ENCODE data around the gene GPRC5C. TPM values are rescaled to one million over a fixed set of nuclear protein-coding genes. Genes with fewer than 3 reads are reported as not detected.

The GPRC5C gene
- total and polyA plus RNA-seq, 8 donors = 47.3 to 107 (median 54.1) TPM

DNA sequence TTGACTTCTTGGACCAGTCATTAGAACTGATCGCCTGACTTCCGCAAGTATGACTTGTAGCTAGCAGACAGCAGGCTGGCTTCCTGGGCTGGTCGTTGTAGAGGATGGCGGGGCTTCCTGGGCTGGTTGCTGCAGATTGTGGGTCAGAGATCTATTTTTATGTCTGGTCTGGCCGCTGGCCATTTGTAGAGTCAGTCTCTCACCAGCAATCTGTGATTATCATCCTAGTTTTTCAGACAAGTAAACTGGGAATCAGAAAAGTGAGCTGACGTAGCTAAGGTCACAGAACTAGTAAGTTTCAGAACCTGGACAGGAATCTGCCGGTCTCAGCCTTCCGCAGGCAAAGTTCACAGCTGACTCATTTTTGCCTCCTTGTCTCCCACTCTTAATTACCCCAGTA, 45.5 kb upstream of the GPRC5C start:
- TF ChIP-seq CTCF (IDR thresholded peaks at IDR 0.05) = no peak
- intact Hi-C loops (cut with DNase I) = loop anchor here in 1 of 2 donors (10.0 kb wide), 1 partner anchor 68 kb away; no protein-coding TSS in a partner anchor
- Histone ChIP-seq H3K27me3 (no peaks in the 10 kb centered on the region), H3K4me3 (no peak overlapping the region), H3K36me3 (no peaks in the 10 kb centered on the region), H3K4me1 (no peaks in the 10 kb centered on the region), H3K9me3 (no peaks in the 10 kb centered on the region), H3K27ac (no peak overlapping the region)
- ATAC-seq (peak; percentile 54), DNase-seq (no peak)

DNA sequence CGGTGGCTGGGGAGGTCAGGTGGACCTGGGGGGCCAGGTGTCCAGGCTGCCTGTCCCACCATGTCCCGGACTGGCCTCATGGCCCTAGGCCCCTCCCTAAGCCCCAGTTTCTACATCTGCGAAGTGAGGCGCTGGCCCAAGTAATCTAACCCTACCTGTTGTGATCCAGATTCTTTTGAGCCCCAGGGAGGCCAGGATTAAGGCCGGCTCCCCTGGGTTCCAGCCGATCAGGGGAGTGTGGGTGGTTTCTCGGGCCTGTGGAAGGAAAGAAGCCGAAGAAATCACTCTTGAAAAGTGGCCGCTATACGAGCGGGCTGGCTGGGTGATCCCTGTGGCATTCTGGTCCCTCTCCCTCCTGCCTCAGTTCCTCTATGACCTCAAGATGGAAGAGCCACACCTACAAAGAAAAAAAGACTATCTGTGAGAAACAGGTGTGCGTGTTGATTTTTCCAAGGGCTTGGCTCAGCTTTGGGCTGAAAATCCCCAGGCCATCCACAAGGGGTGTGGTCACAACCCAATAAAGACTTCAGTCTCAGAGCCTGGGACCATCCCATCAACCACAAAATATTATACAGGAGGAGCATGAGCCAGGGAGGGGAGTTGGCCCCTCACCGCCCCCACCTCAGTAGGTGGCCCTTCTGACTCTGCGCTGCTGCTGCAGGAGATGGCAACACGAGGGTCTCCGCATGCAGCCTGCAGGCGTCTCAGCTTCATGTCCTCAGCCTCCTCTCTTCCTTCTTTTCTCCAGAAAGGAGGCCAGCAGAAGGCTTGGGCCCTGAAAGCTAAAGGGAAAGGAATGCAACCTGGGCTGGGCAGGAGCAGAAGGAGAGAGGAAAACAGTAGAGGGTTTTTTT, 44.3 kb upstream of the GPRC5C start:
- no peak for DNase-seq
- Histone ChIP-seq H3K27me3 (no peaks in the 10 kb centered on the region), H3K4me3 (no peak overlapping the region), H3K36me3 (no peaks in the 10 kb centered on the region), H3K9me3 (no peaks in the 10 kb centered on the region), H3K4me1 (no peaks in the 10 kb centered on the region), H3K27ac (no peak overlapping the region)
- intact Hi-C loops (cut with DNase I) = loop anchor here in 1 of 2 donors (10.0 kb wide), 1 partner anchor 67 kb away; no protein-coding TSS in a partner anchor
- TF ChIP-seq CTCF (IDR thresholded peaks at IDR 0.05) = no peak
- no peak for ATAC-seq

GRCh38 chr17:74389084-74389753, 42.7 kb upstream of the GPRC5C start:
- no peak for TF ChIP-seq CTCF (IDR thresholded peaks at IDR 0.05)
- no peak overlapping the region for H3K4me3 ChIP-seq
- intact Hi-C loops (cut with DNase I) = loop anchor here in 1 of 2 donors (10.0 kb wide), 1 partner anchor 66 kb away; no protein-coding TSS in a partner anchor
- no peaks in the 10 kb centered on the region for H3K36me3 ChIP-seq
- no peaks in the 10 kb centered on the region for H3K27me3 ChIP-seq
- DNase-seq (no peak), ATAC-seq (no peak)
- H3K4me1 ChIP-seq = no peaks in the 10 kb centered on the region
- no peak overlapping the region for H3K27ac ChIP-seq
- no peaks in the 10 kb centered on the region for H3K9me3 ChIP-seq

- intact Hi-C loops (cut with DNase I) = loop anchor here in 1 of 2 donors (10.0 kb wide), 1 partner anchor 65 kb away; no protein-coding TSS in a partner anchor
- no peaks in the 10 kb centered on the region for H3K36me3 ChIP-seq
- H3K4me1 ChIP-seq = no peaks in the 10 kb centered on the region
- H3K4me3 ChIP-seq = no peak overlapping the region
- no peak overlapping the region for H3K27ac ChIP-seq
- ATAC-seq = no peak
- DNase-seq = no peak
- no peak for TF ChIP-seq CTCF (IDR thresholded peaks at IDR 0.05)
- H3K9me3 ChIP-seq = no peaks in the 10 kb centered on the region
- no peaks in the 10 kb centered on the region for H3K27me3 ChIP-seq
These were observed 41.8 kb upstream of the GPRC5C start for GRCh38 chr17:74389937-74390679.
